ENCODE results near the gene GCGR.

The GCGR gene

GRCh38 chr17:81846743-81847689 lies 43.1 kb downstream of the GCGR start:
- DNase-seq (ENCODE audit: low spot score), result no peak

GRCh38 chr17:81849457-81849856 lies 45.5 kb downstream of the GCGR start:
- no peak for DNase-seq (ENCODE audit: low spot score)

- DNase-seq (ENCODE audit: low spot score), result no peak
Observed at GRCh38 chr17:81851423-81851822, 47.5 kb downstream of the GCGR start.

GRCh38 chr17:81852237-81852636 lies 48.3 kb downstream of the GCGR start:
- no peak for DNase-seq (ENCODE audit: low spot score)

- DNase-seq (ENCODE audit: low spot score), result no peak
Observed at GRCh38 chr17:81854974-81855774, 51.2 kb downstream of the GCGR start.

- no peak for DNase-seq (ENCODE audit: low spot score)
Observed at GRCh38 chr17:81858170-81858966, 54.4 kb downstream of the GCGR start.

GRCh38 chr17:81858967-81859905 lies 55.3 kb downstream of the GCGR start:
- DNase-seq (ENCODE audit: low spot score), result no peak

- DNase-seq (ENCODE audit: low spot score), result peak; percentile 28
Observed at GRCh38 chr17:81859906-81860755, 56.2 kb downstream of the GCGR start, which contains the start of gene P4HB. P4HB (minus strand) TSS chr17:81860535; CDS start chr17:81860471, 64 bp downstream.

GRCh38 chr17:81860756-81861568 lies 57.0 kb downstream of the GCGR start:
- DNase-seq (ENCODE audit: low spot score), result peak; percentile 100

GRCh38 chr17:81863123-81863675 lies 59.2 kb downstream of the GCGR start:
- no peak for DNase-seq (ENCODE audit: low spot score)

All from kidney tubule cell (primary cell).